ENCODE data around the gene FSHR. TPM values are rescaled to one million over a fixed set of nuclear protein-coding genes. Genes with fewer than 3 reads are reported as not detected.

Gene FSHR, protein sequence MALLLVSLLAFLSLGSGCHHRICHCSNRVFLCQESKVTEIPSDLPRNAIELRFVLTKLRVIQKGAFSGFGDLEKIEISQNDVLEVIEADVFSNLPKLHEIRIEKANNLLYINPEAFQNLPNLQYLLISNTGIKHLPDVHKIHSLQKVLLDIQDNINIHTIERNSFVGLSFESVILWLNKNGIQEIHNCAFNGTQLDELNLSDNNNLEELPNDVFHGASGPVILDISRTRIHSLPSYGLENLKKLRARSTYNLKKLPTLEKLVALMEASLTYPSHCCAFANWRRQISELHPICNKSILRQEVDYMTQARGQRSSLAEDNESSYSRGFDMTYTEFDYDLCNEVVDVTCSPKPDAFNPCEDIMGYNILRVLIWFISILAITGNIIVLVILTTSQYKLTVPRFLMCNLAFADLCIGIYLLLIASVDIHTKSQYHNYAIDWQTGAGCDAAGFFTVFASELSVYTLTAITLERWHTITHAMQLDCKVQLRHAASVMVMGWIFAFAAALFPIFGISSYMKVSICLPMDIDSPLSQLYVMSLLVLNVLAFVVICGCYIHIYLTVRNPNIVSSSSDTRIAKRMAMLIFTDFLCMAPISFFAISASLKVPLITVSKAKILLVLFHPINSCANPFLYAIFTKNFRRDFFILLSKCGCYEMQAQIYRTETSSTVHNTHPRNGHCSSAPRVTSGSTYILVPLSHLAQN
- total RNA-seq = not detected

DNA sequence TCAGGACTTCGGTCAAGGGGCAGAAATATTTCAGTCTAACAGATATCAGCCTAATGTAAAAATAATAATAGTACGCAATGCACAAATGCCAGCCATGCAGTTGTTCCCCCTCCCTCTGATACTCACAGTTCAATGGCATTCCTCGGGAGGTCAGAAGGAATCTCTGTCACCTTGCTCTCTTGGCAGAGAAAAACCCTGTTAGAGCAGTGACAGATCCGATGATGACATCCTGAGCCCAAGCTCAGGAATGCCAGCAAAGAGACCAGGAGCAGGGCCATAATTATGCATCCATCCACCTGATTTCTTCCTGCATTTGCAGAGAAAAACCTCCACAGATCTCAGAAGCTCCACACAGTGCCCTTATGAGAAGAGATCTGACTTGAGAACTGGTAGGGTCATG is at the start of gene FSHR:
TSS of gene FSHR (minus strand) at position 376 of the 400 bp plus-strand sequence. CDS start at position 278, 98 bp downstream.
- CTCF ChIA-PET = interaction anchor here (0.6 to 0.7 kb wide), 2 partner anchors 32 to 498 kb away, joined by 3 read pairs; no protein-coding TSS in a partner anchor
- POLR2A ChIA-PET = no interaction called here

DNA sequence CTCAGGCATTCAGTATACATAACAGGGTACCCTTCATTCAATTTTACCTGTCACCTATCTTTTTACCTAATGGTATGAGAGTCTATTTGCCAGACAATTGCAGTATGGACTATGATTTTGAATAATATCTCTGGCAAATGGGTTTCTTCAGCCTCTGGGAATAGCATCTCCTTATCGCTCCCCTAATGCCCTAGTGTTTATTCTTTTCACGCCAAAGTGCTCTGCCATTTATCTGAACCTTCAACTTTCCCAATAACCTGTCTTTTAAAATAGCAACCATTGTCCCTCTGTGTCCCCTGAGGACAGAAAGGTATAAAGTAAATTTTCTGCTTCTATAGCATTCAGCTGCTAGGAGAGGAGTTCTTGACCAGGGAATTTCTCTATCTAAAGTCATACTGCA is 45.0 kb upstream of the FSHR start:
- ChIA-PET POLR2A (no interaction called here), CTCF (no interaction called here)

DNA sequence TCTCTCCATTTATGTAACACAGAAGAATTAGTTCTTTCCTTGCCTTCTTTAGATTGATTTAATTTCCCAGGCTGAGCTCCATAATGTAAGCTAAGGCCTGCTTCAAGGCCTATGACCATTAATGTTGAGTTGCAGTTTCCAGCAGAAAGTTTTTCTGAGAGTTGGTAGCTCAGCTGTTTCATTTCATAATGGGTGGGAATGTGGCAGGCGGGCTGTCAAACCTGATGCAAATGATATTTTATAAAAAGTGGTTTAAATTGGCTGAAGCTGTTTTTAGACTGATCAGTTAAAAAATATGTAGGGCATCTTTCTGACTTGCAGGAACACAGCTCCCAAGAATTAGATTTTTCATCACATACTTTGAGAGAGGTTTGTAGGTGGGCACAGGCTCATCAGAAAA is 40.4 kb upstream of the FSHR start:
- POLR2A ChIA-PET = no interaction called here
- CTCF ChIA-PET = no interaction called here

DNA sequence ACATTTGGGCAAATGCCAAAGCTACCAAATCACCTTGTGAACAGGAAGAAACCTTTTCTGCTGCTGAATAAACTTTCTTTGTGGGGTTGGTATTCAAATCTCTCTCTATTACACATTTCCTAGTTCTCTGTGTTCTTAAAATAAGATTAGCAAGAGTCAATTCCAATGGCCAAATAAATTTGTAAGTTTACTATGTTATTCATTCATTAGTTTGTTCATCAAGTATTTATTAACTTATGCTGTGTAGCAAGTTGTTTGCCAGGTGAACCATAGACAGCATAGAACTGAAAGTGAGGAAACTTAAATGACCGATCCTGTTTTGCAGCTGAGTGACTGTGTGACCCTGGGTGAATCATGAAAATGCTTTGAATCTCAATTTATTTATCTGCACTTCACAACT is 37.7 kb upstream of the FSHR start:
- POLR2A ChIA-PET = no interaction called here
- CTCF ChIA-PET = no interaction called here

DNA sequence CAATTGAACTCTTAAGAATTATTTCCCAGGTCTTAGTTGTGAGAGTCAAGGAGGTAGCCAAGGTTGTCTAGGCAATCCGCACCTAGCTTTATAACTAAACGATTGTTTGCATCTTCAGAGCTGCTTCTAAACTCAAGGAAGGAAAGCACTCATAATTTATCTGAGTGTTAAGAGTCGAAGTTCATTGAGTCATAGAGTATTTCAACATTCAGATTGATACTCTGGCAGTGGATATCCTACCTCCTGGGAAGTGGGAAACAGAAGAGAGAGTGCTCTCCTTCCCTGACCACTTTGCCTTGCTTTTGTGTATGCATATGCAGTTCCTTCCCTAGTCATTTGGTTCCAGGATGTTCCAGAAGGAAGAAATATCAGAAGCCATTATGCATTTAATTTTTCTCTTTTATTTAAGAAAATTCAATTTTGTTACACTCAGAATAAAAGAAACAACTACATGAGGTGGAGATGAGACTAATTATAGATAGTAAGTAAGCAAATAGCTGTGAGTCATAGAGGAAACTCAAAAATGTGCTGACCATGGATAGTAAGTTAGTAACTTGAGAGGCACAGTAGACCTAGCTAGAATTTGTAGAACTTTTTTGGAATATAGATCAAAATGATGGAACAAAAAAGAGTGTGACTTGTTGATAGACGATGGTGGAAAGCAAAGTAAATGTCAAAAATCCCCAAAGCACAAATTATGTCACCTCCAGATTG is 35.4 kb upstream of the FSHR start:
- CTCF ChIA-PET = no interaction called here

DNA sequence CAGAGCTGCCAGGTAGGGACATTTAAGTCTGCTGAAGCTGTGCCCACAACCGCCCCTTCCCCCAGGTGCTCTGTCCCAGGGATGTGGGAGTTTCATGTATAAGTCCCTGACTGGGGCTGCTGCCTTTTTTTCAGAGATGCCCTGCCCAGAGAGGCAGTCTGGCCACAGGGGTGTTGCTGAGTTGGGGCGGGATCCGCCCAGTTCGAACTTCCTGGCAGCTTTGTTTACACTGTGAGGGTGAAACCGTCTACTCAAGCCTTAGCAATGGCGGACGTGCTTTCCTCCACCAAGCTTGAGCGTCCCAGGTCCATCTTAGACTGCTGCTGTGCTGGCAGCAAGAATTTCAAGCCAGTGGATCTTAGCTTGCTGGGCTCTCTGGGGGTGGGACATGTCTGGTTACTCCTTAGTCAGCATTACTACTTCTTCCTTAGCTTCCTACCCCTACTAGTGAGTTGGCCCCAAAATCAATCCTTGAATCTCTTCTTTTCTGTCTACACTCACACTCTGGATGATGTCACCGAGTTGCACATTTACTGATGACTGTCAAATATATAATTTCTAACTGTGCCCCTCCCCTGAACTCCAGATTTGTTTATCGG is 31.8 kb upstream of the FSHR start:
- ChIA-PET CTCF (interaction anchor here (0.6 kb wide), 1 partner anchor 32 kb away, joined by 3 read pairs; the partner anchor contains the start of gene FSHR), POLR2A (no interaction called here)

More for the DNA sequence above, 35.4 kb upstream of the FSHR start:
- POLR2A ChIA-PET = no interaction called here

DNA sequence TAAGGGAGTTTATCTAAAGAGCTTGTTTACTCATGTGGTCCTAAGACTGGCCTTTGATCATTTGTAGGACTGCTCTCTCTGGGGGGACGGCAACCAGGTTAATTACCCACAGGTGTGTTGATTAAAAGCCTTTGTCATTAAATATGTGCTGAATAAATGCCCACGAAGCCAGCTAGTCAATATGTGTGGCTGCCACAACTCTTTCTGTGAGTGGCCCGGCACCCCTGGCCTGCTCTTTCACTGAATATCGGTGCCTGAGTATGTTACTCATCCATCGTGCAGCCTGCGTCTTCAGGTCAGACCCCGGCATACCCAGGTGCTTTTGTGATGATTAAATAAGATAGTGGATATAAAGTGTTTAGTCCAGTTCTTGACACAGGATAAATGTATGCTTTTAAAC is 24.3 kb upstream of the FSHR start:
- POLR2A ChIA-PET = no interaction called here
- CTCF ChIA-PET = no interaction called here

DNA sequence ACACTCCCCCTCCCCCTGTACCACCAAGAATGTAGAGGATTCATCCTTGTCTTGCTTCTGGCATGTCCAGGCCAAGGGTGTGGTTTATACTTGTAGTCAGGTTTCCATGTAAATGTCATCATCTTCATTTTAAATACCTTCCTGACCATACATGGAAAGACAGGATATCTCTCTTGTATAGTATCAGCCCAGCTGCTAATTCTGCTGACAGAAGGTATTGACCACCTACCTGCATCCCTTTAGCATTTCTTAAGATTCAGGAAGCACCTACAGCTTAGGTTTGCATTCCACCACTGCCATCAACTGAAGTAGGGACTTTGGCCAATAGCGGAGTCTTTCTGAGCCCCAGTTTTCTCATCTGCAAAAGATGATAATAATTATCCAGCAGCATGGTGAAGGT is 22.9 kb upstream of the FSHR start:
- ChIA-PET CTCF (no interaction called here), POLR2A (no interaction called here)

DNA sequence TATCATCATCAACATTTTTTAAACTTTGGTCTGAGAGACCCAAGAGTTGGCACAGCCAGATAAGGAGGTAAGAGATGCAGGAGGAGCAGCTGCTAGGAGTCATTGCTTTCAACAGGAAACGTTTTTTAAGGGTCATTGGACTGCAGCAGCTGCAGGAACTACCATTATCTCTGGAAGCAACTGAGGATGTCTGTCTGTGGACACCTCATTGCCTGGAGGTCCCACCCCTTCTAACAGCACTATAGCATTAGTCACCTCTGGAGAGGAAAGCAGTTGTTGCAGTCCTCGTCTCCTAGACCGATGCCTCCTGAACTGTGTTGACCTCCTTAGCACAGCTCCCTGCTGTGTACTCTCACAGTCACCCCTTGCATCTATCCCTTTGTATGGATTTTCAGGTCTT is 21.5 kb upstream of the FSHR start:
- ChIA-PET CTCF (no interaction called here), POLR2A (no interaction called here)

DNA sequence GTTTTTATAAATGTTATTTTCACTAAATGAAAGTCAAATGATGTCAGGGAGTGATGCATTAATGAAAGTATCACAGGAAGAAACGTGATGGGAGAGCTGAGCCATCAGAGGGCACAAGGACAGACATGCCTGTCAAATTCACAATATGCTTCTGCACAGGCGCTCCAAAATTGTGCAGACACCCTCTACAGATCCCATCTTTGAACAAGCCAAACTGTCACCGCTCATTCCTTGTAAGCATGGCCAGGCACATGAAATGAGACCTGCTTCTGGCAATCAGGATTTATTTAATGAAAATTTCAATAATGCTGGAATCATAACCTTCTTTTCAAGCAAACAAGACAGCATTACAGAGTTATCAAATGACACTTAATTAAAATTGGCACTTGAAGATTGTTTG is 20.4 kb upstream of the FSHR start:
- ChIA-PET CTCF (no interaction called here), POLR2A (no interaction called here)

DNA sequence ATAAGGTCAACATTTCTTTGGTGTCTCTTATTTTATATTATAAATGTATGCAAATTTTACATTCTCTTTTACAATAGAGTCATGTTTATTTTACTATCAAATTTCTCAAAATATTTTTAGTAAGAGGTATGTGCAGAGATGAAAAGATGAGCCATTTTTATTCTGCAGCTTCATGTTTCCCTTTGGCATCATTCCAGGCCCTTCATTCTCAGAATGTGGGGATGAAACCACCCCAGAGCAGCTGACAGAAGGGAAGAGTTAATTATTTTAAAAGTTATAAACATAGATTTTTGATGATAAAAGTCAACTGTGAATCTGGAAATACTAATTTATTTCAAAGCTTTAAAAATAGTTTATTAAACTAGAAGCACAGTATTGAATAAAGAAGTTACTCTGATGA is 12.8 kb upstream of the FSHR start:
- CTCF ChIA-PET = no interaction called here
- POLR2A ChIA-PET = no interaction called here

DNA sequence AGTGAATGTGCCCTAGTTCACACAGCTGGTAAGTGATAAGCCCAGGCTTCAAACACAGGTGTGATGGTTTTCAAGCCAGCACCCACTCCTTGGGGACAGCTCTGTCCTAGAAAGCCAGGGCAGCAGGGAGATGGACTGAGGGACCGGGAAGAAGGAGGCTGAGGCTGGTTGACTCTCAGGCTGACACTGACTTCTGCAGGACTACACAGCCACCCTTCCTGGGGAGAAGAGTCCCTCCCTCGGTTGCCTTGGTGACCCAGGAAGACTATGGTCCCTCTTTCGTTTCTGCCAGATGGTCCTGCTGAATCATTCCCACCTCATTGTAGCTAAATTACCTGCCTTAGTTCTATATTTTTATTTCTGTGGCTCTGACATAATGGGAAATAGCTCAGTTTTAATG is 11.3 kb upstream of the FSHR start:
- ChIA-PET POLR2A (no interaction called here), CTCF (no interaction called here)

DNA sequence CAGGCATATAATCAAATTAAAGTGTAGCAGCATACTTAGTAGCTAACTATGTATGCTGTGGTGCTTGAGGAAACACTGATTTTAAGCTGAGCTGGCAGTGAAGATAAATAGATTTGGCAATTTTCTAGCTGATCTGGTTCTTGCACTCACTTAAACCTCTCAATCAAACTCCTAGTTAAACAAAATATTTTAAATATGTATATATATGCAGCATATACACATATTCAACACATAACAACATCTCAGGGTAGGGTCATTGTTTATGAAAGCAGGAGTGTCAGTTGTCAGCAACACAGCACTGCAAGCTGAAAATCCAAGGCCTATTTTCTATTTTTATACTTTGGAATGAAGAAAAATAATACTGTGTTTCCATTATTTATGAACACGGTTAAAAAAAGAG is 10.4 kb upstream of the FSHR start:
- CTCF ChIA-PET = no interaction called here
- POLR2A ChIA-PET = no interaction called here

DNA sequence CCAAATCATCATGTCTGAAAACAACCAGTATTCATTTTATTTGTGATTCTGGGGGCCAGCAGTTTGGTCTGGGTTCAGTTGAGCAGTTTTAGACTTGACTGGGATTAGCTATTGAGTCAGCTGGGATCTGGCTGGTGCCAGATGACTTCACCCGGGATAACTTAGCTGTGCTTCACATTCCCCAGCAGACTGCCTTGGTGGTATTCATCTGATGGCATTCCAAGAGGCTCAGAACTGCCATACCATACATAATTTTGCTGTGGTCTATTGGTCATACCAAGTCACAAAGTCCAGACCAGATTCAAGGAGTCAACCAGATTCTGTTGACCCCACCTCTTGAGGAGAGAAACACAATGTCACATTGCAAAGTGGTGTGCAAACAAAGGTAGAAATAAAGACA is 7.8 kb upstream of the FSHR start:
- ChIA-PET CTCF (no interaction called here), POLR2A (no interaction called here)

DNA sequence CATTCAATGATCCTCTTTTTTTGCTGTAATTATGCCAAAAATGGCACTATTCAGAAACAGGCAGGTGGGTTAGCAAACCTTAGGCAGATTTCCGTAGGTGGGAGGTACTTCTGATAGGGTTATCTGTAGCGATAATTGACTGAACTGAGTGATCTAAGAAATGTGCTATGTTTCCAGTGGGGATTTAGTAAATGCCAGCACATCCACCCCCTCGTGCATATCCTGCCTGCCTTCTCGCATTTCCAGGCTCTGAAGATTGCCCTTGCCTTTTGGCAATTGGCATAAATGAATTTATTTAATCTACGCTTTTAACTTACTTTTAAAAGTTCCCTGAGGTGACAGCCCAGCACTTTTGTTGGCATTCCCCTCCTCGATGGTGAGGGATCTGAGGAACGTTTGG is 576 bp upstream of the FSHR start:
- POLR2A ChIA-PET = no interaction called here

DNA sequence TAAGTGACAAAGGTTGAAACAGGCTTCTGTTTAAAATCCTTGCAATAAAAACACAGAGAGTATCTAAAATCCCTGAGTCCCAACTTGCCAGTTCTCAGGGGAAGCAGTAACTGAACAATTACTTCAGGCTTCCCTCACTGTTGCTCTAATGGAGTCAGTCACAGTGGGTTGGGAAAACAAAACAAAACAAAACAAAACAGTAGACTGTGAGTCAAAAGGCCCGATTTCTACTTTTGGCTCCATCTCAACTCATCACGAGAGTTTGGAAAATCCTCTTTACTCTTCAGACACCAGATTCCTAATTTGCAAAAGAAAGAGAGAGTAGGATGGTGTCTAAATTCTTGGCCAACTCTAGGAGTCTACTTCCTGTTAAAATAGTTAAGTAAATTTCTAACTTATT is 1.1 kb downstream of the FSHR start:
- POLR2A ChIA-PET = no interaction called here
- CTCF ChIA-PET = no interaction called here

More for the DNA sequence above, 576 bp upstream of the FSHR start:
- CTCF ChIA-PET = interaction anchor here (0.6 to 0.7 kb wide), 2 partner anchors 31 to 499 kb away, joined by 3 read pairs; no protein-coding TSS in a partner anchor

DNA sequence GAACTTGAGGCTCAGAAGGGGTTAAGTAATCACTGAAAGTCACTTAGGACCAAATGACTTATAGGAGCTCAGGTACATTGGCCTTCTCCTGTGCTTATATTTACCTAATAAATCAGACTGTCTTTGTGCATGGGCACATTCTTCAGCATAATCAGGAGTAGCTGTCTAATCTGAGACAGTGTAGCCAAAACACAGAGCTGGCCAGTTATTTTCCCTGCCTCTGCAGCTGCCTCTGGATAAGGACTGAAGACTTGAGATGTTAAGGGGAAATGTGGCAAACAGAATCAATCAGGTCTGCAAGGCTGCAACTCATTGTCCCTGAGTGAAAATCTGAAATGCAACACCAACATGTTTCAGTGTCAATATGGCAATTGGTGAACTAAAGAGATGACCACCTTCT is 1.5 kb downstream of the FSHR start:
- POLR2A ChIA-PET = no interaction called here

DNA sequence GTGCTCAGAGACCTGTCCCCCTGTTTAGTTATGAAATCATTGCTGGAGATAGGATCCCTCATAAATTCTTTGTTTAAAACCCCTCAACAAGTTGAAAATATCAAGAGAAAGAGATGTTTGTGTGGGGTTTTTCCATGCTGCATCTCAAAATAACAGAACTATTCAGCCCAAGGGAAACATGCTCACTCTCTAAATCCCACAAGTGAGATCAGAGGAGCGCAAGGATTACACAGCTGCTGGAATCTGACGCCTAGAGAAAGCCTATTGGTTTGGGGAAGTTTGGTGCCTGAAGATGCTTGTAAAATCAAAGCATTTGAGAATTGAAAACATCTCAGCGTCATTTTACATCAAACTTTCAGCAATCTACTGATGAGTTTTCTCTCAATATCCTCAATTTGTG is 7.9 kb downstream of the FSHR start:
- ChIA-PET CTCF (no interaction called here), POLR2A (no interaction called here)

More for the DNA sequence above, 1.5 kb downstream of the FSHR start:
- CTCF ChIA-PET = no interaction called here

DNA sequence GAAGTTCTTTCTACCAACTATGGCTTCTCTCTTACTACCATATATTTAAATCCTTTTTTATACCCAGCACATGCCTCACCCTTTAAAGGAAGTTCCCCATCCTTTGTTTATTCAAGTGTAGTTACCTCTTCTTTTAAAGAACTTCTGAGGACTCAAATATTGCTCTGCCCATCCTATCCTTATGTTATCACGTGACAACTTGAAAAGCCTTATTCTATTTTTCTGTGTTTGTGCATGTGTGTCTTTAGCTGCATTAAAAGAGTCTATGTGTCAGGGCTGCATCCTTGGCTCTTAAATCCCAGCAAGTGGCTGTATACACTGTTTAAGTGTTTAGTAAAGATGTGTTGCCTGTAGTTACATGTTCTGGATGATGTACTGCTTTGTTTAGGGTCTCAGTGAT is 22.5 kb downstream of the FSHR start:
- CTCF ChIA-PET = no interaction called here
- POLR2A ChIA-PET = no interaction called here

DNA sequence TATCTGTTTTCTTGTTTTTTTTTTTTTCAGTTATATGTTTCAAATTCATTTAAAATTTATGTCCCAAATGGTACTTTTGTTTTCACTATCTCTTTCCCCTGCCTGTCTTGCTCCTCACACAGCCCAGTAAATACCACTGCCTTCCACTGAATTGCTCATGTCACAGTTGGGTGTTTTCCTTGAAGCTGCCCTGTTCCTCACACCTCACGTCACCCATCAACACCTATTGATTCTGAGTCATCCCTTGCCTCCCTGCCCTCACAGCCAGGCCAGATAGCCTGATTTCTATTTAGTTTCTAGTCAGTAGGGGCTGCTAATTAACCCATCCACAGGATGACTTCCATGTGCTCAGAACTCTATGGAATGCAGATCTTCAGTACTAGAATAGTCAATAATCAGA is 25.3 kb downstream of the FSHR start:
- ChIA-PET CTCF (no interaction called here), POLR2A (no interaction called here)

DNA sequence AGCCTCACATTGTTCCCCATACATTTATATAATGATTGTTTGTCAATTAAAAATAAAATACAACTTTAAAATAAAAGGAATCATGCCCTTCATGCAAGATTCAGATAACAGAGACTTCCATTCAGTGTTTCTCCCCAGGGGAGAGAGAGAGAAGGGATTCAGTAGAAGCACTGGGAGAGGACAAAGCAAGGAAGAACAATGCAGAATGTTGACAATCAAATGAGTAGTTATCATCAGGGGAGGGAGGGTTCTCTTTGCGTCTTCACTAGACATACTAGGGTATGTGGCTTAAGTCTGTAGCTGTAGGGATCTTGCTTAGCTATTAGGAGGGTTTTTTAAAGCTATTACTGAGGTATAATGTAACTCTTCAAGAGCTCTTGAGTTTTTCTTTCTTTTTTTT is 30.7 kb downstream of the FSHR start:
- ChIA-PET POLR2A (no interaction called here), CTCF (no interaction called here)

Data from activated CD8-positive, alpha-beta memory T cell treated with anti-CD3 and anti-CD28 coated beads for 36 hours (primary cell).